Uterus (tissue), 2 donors: ENCODE data around the gene JMY.

Source experiments
- POLR2A ChIP-seq, 2 donors: fragments of 450-650 bp; IDR thresholded peaks; one replicate each; pipeline ENCODE4 v1.6.1; 2016; ENCODE audit warnings: antibody characterized with exemption in 2 of 2, mild to moderate bottlenecking in 1 of 2, moderate library complexity in 1 of 2
- TF ChIP-seq, protein P1 (sequence below), 4 experiments: fragments of 200-600 bp in 2 of 4; fragments of 450-650 bp in 2 of 4; sonication (generic) in 2 of 4; IDR thresholded peaks; one replicate each; pipeline ENCODE4 v1.5.1; 2016 to 2019; ENCODE audit warnings: antibody characterized with exemption in 4 of 4, mild to moderate bottlenecking in 2 of 4, moderate library complexity in 1 of 4

DNA sequence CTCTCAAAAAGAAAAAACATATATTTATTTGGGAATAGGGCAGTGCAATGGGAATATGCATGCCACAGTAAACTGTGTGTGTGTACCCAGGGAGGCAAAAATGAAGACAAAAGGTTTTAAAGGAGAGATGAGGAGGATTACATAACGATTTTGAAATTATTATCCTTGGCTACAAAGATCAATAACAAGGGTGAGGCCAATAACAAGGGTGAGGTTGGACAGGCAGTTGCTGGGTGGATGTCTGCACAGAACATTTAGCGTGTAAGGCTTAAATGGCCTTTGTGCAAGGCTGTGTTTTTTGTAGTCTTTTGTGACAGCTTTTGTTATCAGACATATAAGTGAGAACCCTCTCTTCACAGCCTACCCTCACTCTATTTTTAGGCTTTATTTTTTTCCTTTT, 114.0 kb downstream of the JMY start:
- TF ChIP-seq, protein P1, sequence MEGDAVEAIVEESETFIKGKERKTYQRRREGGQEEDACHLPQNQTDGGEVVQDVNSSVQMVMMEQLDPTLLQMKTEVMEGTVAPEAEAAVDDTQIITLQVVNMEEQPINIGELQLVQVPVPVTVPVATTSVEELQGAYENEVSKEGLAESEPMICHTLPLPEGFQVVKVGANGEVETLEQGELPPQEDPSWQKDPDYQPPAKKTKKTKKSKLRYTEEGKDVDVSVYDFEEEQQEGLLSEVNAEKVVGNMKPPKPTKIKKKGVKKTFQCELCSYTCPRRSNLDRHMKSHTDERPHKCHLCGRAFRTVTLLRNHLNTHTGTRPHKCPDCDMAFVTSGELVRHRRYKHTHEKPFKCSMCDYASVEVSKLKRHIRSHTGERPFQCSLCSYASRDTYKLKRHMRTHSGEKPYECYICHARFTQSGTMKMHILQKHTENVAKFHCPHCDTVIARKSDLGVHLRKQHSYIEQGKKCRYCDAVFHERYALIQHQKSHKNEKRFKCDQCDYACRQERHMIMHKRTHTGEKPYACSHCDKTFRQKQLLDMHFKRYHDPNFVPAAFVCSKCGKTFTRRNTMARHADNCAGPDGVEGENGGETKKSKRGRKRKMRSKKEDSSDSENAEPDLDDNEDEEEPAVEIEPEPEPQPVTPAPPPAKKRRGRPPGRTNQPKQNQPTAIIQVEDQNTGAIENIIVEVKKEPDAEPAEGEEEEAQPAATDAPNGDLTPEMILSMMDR (IDR thresholded peaks at IDR 0.05), result no peak
- TF ChIP-seq POLR2A (IDR thresholded peaks at IDR 0.05), result no peak
